Neural progenitor cell (in vitro differentiated cells): Measurements from ENCODE around the gene CAAP1. TPM values are rescaled to one million over a fixed set of nuclear protein-coding genes. Genes with fewer than 3 reads are reported as not detected.
"Not testable (repeated sequence)": the region's sequence is repeated elsewhere in the genome, so short reads cannot be mapped to it uniquely, and the experiment has no call there.

Source experiments
- DNase-seq: peaks from one replicate; pipeline ENCODE4 v3.0.0-alpha.2; 2016; ENCODE audit warnings: low spot score
- H2AFZ ChIP-seq: fragments of 200-600 bp; sonication (generic); replicated peaks from 2 replicates; pipeline ENCODE4 v1.6.1; 2016; ENCODE audit warnings: antibody characterized with exemption
- H3F3A ChIP-seq: fragments of 200-600 bp; sonication (generic); 2 replicates; pipeline ENCODE4 v1.6.1; 2016; ENCODE audit warnings: antibody characterized with exemption, low read depth
- H3K27ac ChIP-seq: fragments of 200-600 bp; sonication (generic); 2 replicates; pipeline ENCODE4 v1.5.1; 2016; ENCODE audit warnings: mild to moderate bottlenecking
- H3K27me3 ChIP-seq: fragments of 200-600 bp; sonication (generic); 2 replicates; pipeline ENCODE4 v1.6.1; 2016; ENCODE audit warnings: mild to moderate bottlenecking, moderate library complexity
- H3K36me3 ChIP-seq: fragments of 200-600 bp; sonication (generic); 2 replicates; pipeline ENCODE4 v1.5.1; 2016
- H3K4me1 ChIP-seq: fragments of 200-600 bp; sonication (generic); 2 replicates; pipeline ENCODE4 v1.6.1; 2016; ENCODE audit warnings: mixed run types
- H3K4me2 ChIP-seq: fragments of 200-600 bp; sonication (generic); 2 replicates; pipeline ENCODE4 v1.6.1; 2016
- H3K4me3 ChIP-seq: fragments of 200-600 bp; sonication (generic); 2 replicates; pipeline ENCODE4 v1.5.1; 2016
- H3K79me2 ChIP-seq: fragments of 200-600 bp; sonication (generic); 2 replicates; pipeline ENCODE4 v1.6.1; 2016; ENCODE audit warnings: low read depth
- H3K9ac ChIP-seq: fragments of 200-600 bp; sonication (generic); 2 replicates; pipeline ENCODE4 v1.6.1; 2016
- H3K9me3 ChIP-seq: fragments of 200-600 bp; sonication (generic); 2 replicates; pipeline ENCODE4 v1.5.1; 2016; ENCODE audit warnings: low read depth
- H4K20me1 ChIP-seq: fragments of 200-600 bp; sonication (generic); 2 replicates; pipeline ENCODE4 v1.6.1; 2016; ENCODE audit warnings: low read depth
- H3K27ac Mint-ChIP-seq: 3 replicates; pipeline ENCODE4 v1.8.0; 2021; ENCODE audit warnings: mixed read lengths
- H3K27me3 Mint-ChIP-seq: 2 replicates; pipeline ENCODE4 v1.8.0; 2022; ENCODE audit warnings: low read depth, mild to moderate bottlenecking, inconsistent platforms, moderate library complexity, mixed read lengths; ENCODE audit not compliant: insufficient read depth
- H3K36me3 Mint-ChIP-seq: 3 replicates; pipeline ENCODE4 v1.8.0; 2021; ENCODE audit warnings: mixed read lengths
- H3K4me1 Mint-ChIP-seq: 3 replicates; pipeline ENCODE4 v1.8.0; 2021; ENCODE audit warnings: mixed read lengths
- H3K4me3 Mint-ChIP-seq: 3 replicates; pipeline ENCODE4 v1.8.0; 2021; ENCODE audit warnings: mild to moderate bottlenecking, moderate library complexity, mixed read lengths
- H3K9me3 Mint-ChIP-seq: 3 replicates; pipeline ENCODE4 v1.8.0; 2020; ENCODE audit warnings: mixed read lengths
- CTCF ChIP-seq: fragments of 200-600 bp; sonication (generic); IDR thresholded peaks from 2 replicates; pipeline ENCODE4 v1.5.1; 2017; ENCODE audit warnings: antibody characterized with exemption, mild to moderate bottlenecking
- EZH2 ChIP-seq: fragments of 200-600 bp; sonication (generic); IDR thresholded peaks from 2 replicates; pipeline ENCODE4 v1.6.1; 2017; ENCODE audit warnings: antibody characterized with exemption, mild to moderate bottlenecking, moderate library complexity
- EZH2phosphoT487 ChIP-seq: fragments of 200-600 bp; sonication (generic); IDR thresholded peaks from 2 replicates; pipeline ENCODE4 v1.6.1; 2017; ENCODE audit warnings: antibody characterized with exemption
- total RNA-seq: library from RNA; depleted of rRNA; stranded (reverse); fragments of >200 nt; gene quantifications from 2 replicates; pipeline ENCODE4 v1.2.3, GENCODE V29; 2015; ENCODE audit warnings: low replicate concordance

Gene CAAP1
- total RNA-seq, 1 donor from 2014 or later: 44.1 TPM

DNA sequence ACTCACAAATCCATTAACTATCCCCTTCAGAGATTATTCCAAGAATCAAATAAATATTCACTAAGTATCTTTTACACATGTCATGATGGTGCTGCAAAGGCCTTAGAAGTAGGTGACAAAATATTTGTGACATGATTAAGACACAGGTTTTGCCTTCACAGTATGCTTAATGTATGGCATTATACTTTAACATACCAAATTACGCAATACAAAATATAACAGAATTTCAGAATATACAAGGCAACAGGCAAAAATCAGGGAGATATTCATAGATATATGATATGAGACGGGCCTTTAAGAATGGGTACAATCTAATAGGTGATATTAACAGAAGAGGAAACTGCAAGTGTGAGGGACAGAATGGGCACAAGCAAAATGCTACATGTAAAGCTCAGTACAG is 41.6 kb downstream of the CAAP1 start:
- H3K27me3 ChIP-seq: no peaks in the 10 kb centered on the region
- H3K4me2 ChIP-seq: no peak overlapping the region
- peaks cover 39% of the 10 kb centered on the region for H3K36me3 ChIP-seq
- no peaks in the 10 kb centered on the region for H3K4me1 Mint-ChIP-seq
- H3K79me2 ChIP-seq: peaks cover 10% of the 10 kb centered on the region
- TF ChIP-seq EZH2phosphoT487 (no peak), CTCF (no peak), EZH2 (no peak)
- H3K27me3 Mint-ChIP-seq: no peaks in the 10 kb centered on the region
- peaks cover 4% of the 10 kb centered on the region for H3K9me3 Mint-ChIP-seq
- H3K4me3 Mint-ChIP-seq: no peak overlapping the region
- no peaks in the 10 kb centered on the region for H3K9me3 ChIP-seq
- H4K20me1 ChIP-seq: no peaks in the 10 kb centered on the region
- H3K9ac ChIP-seq: no peak overlapping the region
- H3K36me3 Mint-ChIP-seq: peaks cover 34% of the 10 kb centered on the region
- no peak overlapping the region for H2AFZ ChIP-seq
- H3K27ac ChIP-seq: no peak overlapping the region
- H3K27ac Mint-ChIP-seq: no peak overlapping the region
- DNase-seq: no peak
- no peaks in the 10 kb centered on the region for H3F3A ChIP-seq
- H3K4me3 ChIP-seq: no peak overlapping the region
- H3K4me1 ChIP-seq: no peaks in the 10 kb centered on the region

DNA sequence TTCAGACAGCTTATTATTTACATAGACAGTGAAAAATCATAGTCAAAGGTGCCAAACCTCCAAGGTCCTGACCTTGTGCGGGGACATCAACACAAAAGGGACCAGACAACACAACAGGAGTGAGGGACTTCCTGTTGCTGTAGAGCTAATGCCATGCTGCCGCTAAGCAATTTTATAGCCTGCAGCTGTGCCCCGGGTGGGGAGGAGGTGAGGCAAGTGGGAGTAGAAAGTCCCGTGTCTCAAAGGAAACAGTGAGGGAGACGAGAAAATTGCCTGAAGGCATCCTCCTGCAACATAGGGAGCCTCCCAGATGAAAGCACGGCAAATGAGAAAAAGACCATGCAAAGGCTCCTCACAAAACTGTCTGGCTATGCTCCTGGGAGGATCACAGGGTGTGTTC is 58.8 kb downstream of the CAAP1 start:
- Histone ChIP-seq H4K20me1 (no peaks in the 10 kb centered on the region), H3K9me3 (no peaks in the 10 kb centered on the region), H3K4me2 (no peak overlapping the region), H3K27me3 (no peaks in the 10 kb centered on the region), H3K9ac (no peak overlapping the region), H3K79me2 (no peaks in the 10 kb centered on the region), H2AFZ (no peak overlapping the region), H3F3A (no peaks in the 10 kb centered on the region), H3K27ac (no peak overlapping the region), H3K4me3 (no peak overlapping the region), H3K4me1 (no peaks in the 10 kb centered on the region), H3K36me3 (no peaks in the 10 kb centered on the region)
- H3K36me3 Mint-ChIP-seq: peaks cover 8% of the 10 kb centered on the region
- H3K27ac Mint-ChIP-seq: no peak overlapping the region
- no peak for DNase-seq
- peaks cover 2% of the 10 kb centered on the region for H3K9me3 Mint-ChIP-seq
- peaks cover 2% of the 10 kb centered on the region for H3K27me3 Mint-ChIP-seq
- TF ChIP-seq EZH2: no peak
- TF ChIP-seq CTCF: no peak
- no peak for TF ChIP-seq EZH2phosphoT487
- H3K4me3 Mint-ChIP-seq: no peak overlapping the region
- H3K4me1 Mint-ChIP-seq: peaks cover 4% of the 10 kb centered on the region

DNA sequence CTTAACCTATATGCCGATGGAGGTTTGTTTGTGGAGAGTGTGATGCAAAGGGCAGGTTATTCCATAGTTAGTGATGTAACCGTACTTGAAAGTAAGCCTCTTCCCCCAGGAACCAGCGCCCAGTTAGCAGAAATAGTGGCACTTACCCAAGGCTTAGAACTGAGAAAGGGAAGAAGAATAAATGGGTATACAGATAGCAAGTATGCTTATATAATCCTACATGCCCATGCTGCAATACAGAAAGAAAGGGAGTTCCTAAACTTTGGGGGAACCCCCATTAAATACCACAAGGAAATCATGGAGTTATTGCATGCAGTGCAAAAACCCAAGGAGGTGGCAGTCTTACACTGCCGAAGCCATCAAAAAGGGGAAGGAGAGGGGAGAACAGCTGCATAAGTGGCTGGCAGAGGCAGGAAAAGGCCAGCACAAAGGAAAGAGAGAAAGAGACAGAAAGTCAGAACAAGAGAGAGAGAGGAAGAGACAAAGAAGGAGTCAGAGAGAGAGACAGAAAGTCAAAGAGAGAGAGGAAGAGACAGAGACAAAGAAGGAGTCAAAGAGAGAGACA is 64.1 kb downstream of the CAAP1 start:
- H3K36me3 Mint-ChIP-seq, H3K79me2 ChIP-seq, H3K27ac ChIP-seq, H3K9me3 ChIP-seq, H3K4me3 ChIP-seq, H3K9ac ChIP-seq, H3K27me3 ChIP-seq, H3K4me1 Mint-ChIP-seq, H4K20me1 ChIP-seq, H3K4me1 ChIP-seq, H3K27ac Mint-ChIP-seq, H3K36me3 ChIP-seq, H3K4me2 ChIP-seq, H3K4me3 Mint-ChIP-seq, H3K9me3 Mint-ChIP-seq, H3K27me3 Mint-ChIP-seq, DNase-seq, H3F3A ChIP-seq, H2AFZ ChIP-seq: not testable (repeated sequence)

- no peaks in the 10 kb centered on the region for H3K36me3 Mint-ChIP-seq
- no peaks in the 10 kb centered on the region for H4K20me1 ChIP-seq
- no peak overlapping the region for H3K27ac ChIP-seq
- TF ChIP-seq EZH2: no peak
- TF ChIP-seq CTCF: no peak
- no peak for TF ChIP-seq EZH2phosphoT487
- no peak overlapping the region for H3K9ac ChIP-seq
- no peak overlapping the region for H3K4me3 ChIP-seq
- H2AFZ ChIP-seq: no peak overlapping the region
- no peaks in the 10 kb centered on the region for H3K36me3 ChIP-seq
- no peaks in the 10 kb centered on the region for H3K27me3 ChIP-seq
- H3K79me2 ChIP-seq: no peaks in the 10 kb centered on the region
- H3K4me1 Mint-ChIP-seq: no peaks in the 10 kb centered on the region
- H3K9me3 Mint-ChIP-seq: peaks cover 3% of the 10 kb centered on the region
- no peak overlapping the region for H3K4me2 ChIP-seq
- H3K27ac Mint-ChIP-seq: no peak overlapping the region
- no peaks in the 10 kb centered on the region for H3F3A ChIP-seq
- peaks cover 2% of the 10 kb centered on the region for H3K27me3 Mint-ChIP-seq
- no peak for DNase-seq
- no peaks in the 10 kb centered on the region for H3K9me3 ChIP-seq
- H3K4me1 ChIP-seq: no peaks in the 10 kb centered on the region
- no peak overlapping the region for H3K4me3 Mint-ChIP-seq
These were observed 77.8 kb downstream of the CAAP1 start for GRCh38 chr9:26814799-26815198.
